OCI-LY3 (cell line): Measurements from ENCODE around the gene KMO.

Experiments
- CTCF ChIP-seq: fragments of 200-600, 300-600 bp; sonication (generic); IDR thresholded peaks from 2 replicates; pipeline ENCODE4 v1.5.1; 2014; ENCODE audit warnings: antibody characterized with exemption, low read length, low read depth
- EZH2phosphoT487 ChIP-seq: fragments of 200-600 bp; shearing (Covaris generic); IDR thresholded peaks from 2 replicates; pipeline ENCODE4 v1.6.1; 2018; ENCODE audit warnings: antibody characterized with exemption, mixed run types, low read depth

DNA sequence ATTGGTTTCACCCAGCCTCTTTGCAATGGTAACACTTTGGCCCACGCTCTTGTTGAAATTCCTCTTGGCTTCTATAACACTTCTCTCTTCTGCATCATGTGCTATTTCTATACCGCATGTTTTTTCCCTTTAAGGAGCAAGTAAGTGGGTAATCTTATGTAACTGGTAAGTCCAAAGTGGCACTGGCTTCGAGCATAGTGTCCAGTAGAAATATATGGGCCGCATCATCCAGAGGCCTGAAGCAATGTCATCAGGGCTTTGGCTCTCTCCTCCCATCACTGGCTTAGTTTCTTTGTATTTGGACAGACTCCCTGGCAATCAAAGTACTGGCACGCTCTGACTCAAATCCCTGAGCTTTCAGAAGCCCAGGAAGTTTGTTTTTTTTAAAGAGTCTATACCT is 90.5 kb downstream of the KMO start:
- TF ChIP-seq CTCF (no peak), EZH2phosphoT487 (no peak)
